ENCODE results near the gene TMOD2. TPM values are rescaled to one million over a fixed set of nuclear protein-coding genes. Genes with fewer than 3 reads are reported as not detected.

TMOD2 gene
- total and polyA plus RNA-seq, 2 of the 8 experiments (the other 6 are each of a cell fraction or from before 2014, with no cell fraction given) = 0.80 to 6.5 TPM

GRCh38 chr15:51702710-51703109 lies 48.7 kb upstream of the TMOD2 start:
- Histone ChIP-seq H2BK15ac (ENCODE audit: low read length) (no peak overlapping the region), H3K79me1 (ENCODE audit: low read depth, low read length) (no peaks in the 10 kb centered on the region), H3K27me3 (replicated peaks in 1 of 4; ENCODE audit: control insufficient read depth in 3 of 4, extremely low read depth in 1 of 4, insufficient read depth in 3 of 4, low read length in 3 of 4) (no peaks in the 10 kb centered on the region), H3K4me3 (ENCODE audit: extremely low read depth in 1 of 4, insufficient read depth in 2 of 4, low read depth in 3 of 4, low read length in 4 of 4) (no peak overlapping the region), H3K9ac (replicated peaks in 1 of 4; ENCODE audit: extremely low read depth in 1 of 4, low read depth in 3 of 4, low read length in 3 of 4) (no peak overlapping the region), H2BK120ac (replicated peaks; ENCODE audit: low read depth, low read length) (no peak overlapping the region), H3K36me3 (ENCODE audit: control insufficient read depth in 2 of 4, insufficient read depth in 4 of 4, low read length in 3 of 4) (peaks cover 0 to 15% (median 4%) of the 10 kb centered on the region in 4 experiments; a peak in 3 of 8 replicates), H3K27ac (ENCODE audit: low read depth, low read length) (no peak overlapping the region), H3K9me3 (ENCODE audit: insufficient read depth in 2 of 2, low read depth in 1 of 2, low read length in 1 of 2) (no peaks in the 10 kb centered on the region), H4K5ac (ENCODE audit: insufficient read length, low read depth, low read length) (no peak overlapping the region), H3K4me2 (ENCODE audit: insufficient read depth in 1 of 2, low read depth in 2 of 2, low read length in 2 of 2) (no peak overlapping the region), H4K20me1 (replicated peaks in 1 of 2; ENCODE audit: control insufficient read depth in 1 of 2, insufficient read depth in 2 of 2, low read length in 2 of 2) (peaks cover 0 to 2% of the 10 kb centered on the region in 2 experiments), H3K14ac (ENCODE audit: insufficient read length) (no peak overlapping the region), H2BK20ac (ENCODE audit: low read length) (no peak overlapping the region), H2AFZ (ENCODE audit: low read length) (no peak overlapping the region), H3K79me2 (ENCODE audit: control insufficient read depth in 1 of 2, insufficient read depth in 2 of 2, low read length in 2 of 2) (no peaks in the 10 kb centered on the region), H3K23ac (ENCODE audit: insufficient read length) (no peak overlapping the region), H4K8ac (ENCODE audit: extremely low read depth, insufficient read depth, low read length) (no peak overlapping the region), H3K23me2 (ENCODE audit: low read depth, low read length) (no peaks in the 10 kb centered on the region), H3K4ac (replicated peaks; ENCODE audit: insufficient read length, low read depth, low read length) (no peak overlapping the region), H3K56ac (replicated peaks; ENCODE audit: insufficient read length, low read depth, low read length) (no peak overlapping the region), H2BK12ac (ENCODE audit: low read depth, low read length) (no peak overlapping the region), H2AK5ac (ENCODE audit: low read depth, low read length) (no peak overlapping the region), H2BK5ac (ENCODE audit: low read depth, low read length) (no peak overlapping the region), H3K4me1 (replicated peaks in 1 of 4; ENCODE audit: control insufficient read depth in 3 of 4, insufficient read depth in 4 of 4, low read length in 3 of 4) (no peaks in the 10 kb centered on the region), H3K18ac (ENCODE audit: extremely low read depth, low read length) (no peak overlapping the region), H4K91ac (replicated peaks; ENCODE audit: insufficient read length, low read length) (no peak overlapping the region)
- DNase-seq (ENCODE audit: low read depth in 1 of 2, low spot score in 2 of 2) (no peak), FAIRE-seq (no peak)
- POLR2A ChIA-PET (ENCODE audit: partially characterized antibody) = no interaction called here
- CTCF ChIA-PET (ENCODE audit: partially characterized antibody) = interaction anchor here (0.7 to 2.2 kb wide), 3 partner anchors 14 to 1404 kb away, joined by 3 to 8 read pairs (median 6); no protein-coding TSS in a partner anchor
- WGBS, 2 experiments (ENCODE audit: extremely low coverage in 1 of 2, insufficient coverage in 1 of 2, insufficient read length in 1 of 2, insufficient replicate concordance in 2 of 2, low coverage in 1 of 2, low lambda C conversion rate in 2 of 2, missing lambda C conversion rate in 1 of 2) = 81% methylated on average over 1 of the region's 1 CpG; no CpG with 5 or more reads in 1 of the 2 experiments
- TF ChIP-seq TEAD4 (IDR thresholded peaks at IDR 0.05; ENCODE audit: low read depth, low read length) (no peak), CHD2 (IDR thresholded peaks at IDR 0.05; ENCODE audit: low read length) (no peak), MAFK (IDR thresholded peaks at IDR 0.05; ENCODE audit: low read depth, low read length) (no peak), CBX5 (IDR thresholded peaks at IDR 0.05; ENCODE audit: low read depth, low read length) (no peak), BCL11A (IDR thresholded peaks at IDR 0.05; ENCODE audit: low read depth in 2 of 2, low read length in 2 of 2) (no peak), SAP30 (IDR thresholded peaks at IDR 0.05; ENCODE audit: insufficient read depth, insufficient replicate concordance, low read length) (no peak), KDM5A (IDR thresholded peaks at IDR 0.05; ENCODE audit: low read length) (no peak), BACH1 (IDR thresholded peaks at IDR 0.05; ENCODE audit: low read length) (no peak), CTBP2 (IDR thresholded peaks at IDR 0.05; ENCODE audit: borderline replicate concordance, insufficient read depth, insufficient read length, low read length) (no peak), CEBPB (IDR thresholded peaks at IDR 0.05; ENCODE audit: low read depth, low read length) (no peak), POLR2A (IDR thresholded peaks at IDR 0.05; ENCODE audit: control extremely low read depth in 1 of 2, low read depth in 2 of 2, low read length in 2 of 2) (no peak), KDM1A (IDR thresholded peaks at IDR 0.05; ENCODE audit: borderline replicate concordance, low read length) (no peak), GTF2F1 (IDR thresholded peaks at IDR 0.05; ENCODE audit: borderline replicate concordance, low read depth, low read length) (no peak), RXRA (IDR thresholded peaks at IDR 0.05; ENCODE audit: insufficient read depth, low read depth, low read length) (no peak), SUZ12 (IDR thresholded peaks at IDR 0.05; ENCODE audit: low read length) (no peak)

Data from H1 (cell line).